SU-DHL-6 (cell line): Measurements from ENCODE around the gene PHLDB2.

ENCODE experiments used
- H2AFZ ChIP-seq: fragments of 200-600 bp; sonication (generic); 2 replicates; pipeline ENCODE4 v1.6.1; 2014; ENCODE audit warnings: low read depth, mild to moderate bottlenecking, moderate library complexity, mixed read lengths, antibody characterized with exemption, low read length; ENCODE audit not compliant: severe bottlenecking
- H3F3A ChIP-seq: fragments of 200-600 bp; shearing (Covaris generic); 2 replicates; pipeline ENCODE4 v1.6.0; 2016; ENCODE audit warnings: antibody characterized with exemption, mild to moderate bottlenecking; ENCODE audit not compliant: insufficient read depth
- H3K27ac ChIP-seq: fragments of 200-600 bp; sonication (generic); 2 replicates; pipeline ENCODE4 v1.5.1; 2016; ENCODE audit warnings: low read depth, mild to moderate bottlenecking, low read length, moderate library complexity, mixed read lengths
- H3K27me3 ChIP-seq: fragments of 200-600 bp; sonication (generic), shearing (Covaris generic); 2 replicates; pipeline ENCODE4 v1.6.0; 2014; ENCODE audit warnings: mild to moderate bottlenecking, low read length
- H3K36me3 ChIP-seq: fragments of 200-600 bp; sonication (generic); 2 replicates; pipeline ENCODE4 v1.6.1; 2014; ENCODE audit warnings: mild to moderate bottlenecking, low read length, mixed read lengths
- H3K4me2 ChIP-seq: fragments of 300-600, 200-600 bp; shearing (Covaris generic), sonication (generic); 2 replicates; pipeline ENCODE4 v1.6.0; 2014; ENCODE audit warnings: low read length, low read depth, mild to moderate bottlenecking; ENCODE audit not compliant: poor library complexity, severe bottlenecking
- H3K4me3 ChIP-seq: fragments of 200-600 bp; sonication (generic); 2 replicates; pipeline ENCODE4 v1.5.1; 2014; ENCODE audit warnings: antibody characterized with exemption, low read length, mild to moderate bottlenecking, mixed read lengths; ENCODE audit not compliant: insufficient read depth, poor library complexity, severe bottlenecking
- H3K79me2 ChIP-seq: fragments of 200-600 bp; sonication (generic); 2 replicates; pipeline ENCODE4 v1.6.1; 2014; ENCODE audit warnings: mild to moderate bottlenecking, low read length, moderate library complexity; ENCODE audit not compliant: insufficient read depth
- H3K9ac ChIP-seq: fragments of 200-600 bp; sonication (generic); 2 replicates; pipeline ENCODE4 v1.7.0; 2014; ENCODE audit warnings: mild to moderate bottlenecking, low read length
- H3K9me2 ChIP-seq: fragments of 200-600 bp; sonication (generic); replicated peaks from 2 replicates; pipeline ENCODE4 v1.6.1; 2014; ENCODE audit warnings: low read length; ENCODE audit not compliant: insufficient read depth
- H3K9me3 ChIP-seq: fragments of 200-600 bp; sonication (generic); 2 replicates; pipeline ENCODE4 v1.6.1; 2014; ENCODE audit warnings: low read length, mixed read lengths; ENCODE audit not compliant: insufficient read depth
- H4K20me1 ChIP-seq: fragments of 200-600 bp; sonication (generic); 2 replicates; pipeline ENCODE4 v1.6.1; 2014; ENCODE audit warnings: low read depth, mild to moderate bottlenecking, antibody characterized with exemption, low read length, moderate library complexity, mixed read lengths
- CTCF ChIP-seq: fragments of 200-600 bp; sonication (generic); IDR thresholded peaks from one replicate; pipeline ENCODE4 v1.5.1; 2017; ENCODE audit warnings: antibody characterized with exemption, mild to moderate bottlenecking, low read length, moderate library complexity; ENCODE audit not compliant: insufficient read depth, poor library complexity, severe bottlenecking
- EZH2phosphoT487 ChIP-seq: fragments of 200-600 bp; sonication (generic), shearing (Covaris generic); conservative IDR thresholded peaks from 2 replicates; pipeline ENCODE4 v1.6.1; 2018; ENCODE audit warnings: mild to moderate bottlenecking, antibody characterized with exemption, low read length, moderate library complexity, mixed read lengths

PHLDB2 gene

DNA sequence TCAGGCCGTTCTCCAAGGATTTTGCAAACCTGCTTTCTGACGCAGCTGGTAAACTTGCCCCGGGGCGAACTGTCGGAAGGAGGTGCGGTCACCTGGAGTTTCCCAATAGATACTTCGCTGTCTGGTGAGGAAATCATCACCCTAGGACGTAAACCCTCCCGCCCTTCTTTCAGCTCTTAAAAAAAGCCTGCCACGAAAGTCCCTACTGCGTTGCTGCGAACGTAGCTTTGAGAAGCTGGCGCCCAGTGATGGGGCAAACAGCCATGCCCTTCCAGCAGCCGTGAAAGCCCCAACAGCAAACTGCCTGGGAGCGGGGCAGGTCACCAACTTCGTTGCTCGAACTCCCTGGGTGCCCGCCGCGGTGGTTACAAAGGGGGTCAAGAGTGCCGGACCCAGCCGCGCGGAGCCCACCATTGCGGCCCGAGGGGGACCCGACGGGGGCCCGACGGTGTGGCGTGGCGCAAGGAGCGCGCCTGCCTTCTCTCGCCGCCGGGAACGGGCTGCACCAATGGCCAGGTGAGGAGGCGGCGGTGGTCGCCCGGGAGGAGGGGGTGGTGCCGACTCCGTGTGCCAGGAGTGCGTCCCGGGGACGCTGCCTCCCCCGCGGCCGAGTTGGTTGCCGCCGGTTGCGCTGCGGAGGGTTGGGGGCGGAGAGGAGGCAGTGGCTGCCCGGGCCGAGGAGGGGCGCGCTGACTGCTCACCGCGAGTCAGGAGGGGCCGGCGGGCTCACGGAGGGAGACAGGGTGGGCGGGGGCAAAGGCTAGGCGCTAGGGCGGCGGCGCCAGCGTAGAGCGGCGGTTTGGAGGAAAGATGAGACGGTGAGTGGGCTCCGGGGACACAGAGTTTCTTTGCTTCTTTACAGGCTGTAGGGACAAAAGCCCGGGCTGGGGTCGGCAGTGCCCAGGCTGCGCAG lies at the start of gene PHLDB2:
PHLDB2 (plus strand) TSS at position 205 of the 913 bp plus-strand sequence. CDS start 24,813 bp downstream, outside the sequence.
- Histone ChIP-seq H2AFZ (peak within 1 kb of the TSS; percentile 80), H4K20me1 (no peaks in the 10 kb centered on the region), H3K9ac (peak within 1 kb of the TSS; percentile 67), H3K4me2 (peak within 1 kb of the TSS; percentile 76), H3K9me2 (no peaks in the 10 kb centered on the region), H3K4me3 (peak within 1 kb of the TSS; percentile 66), H3K79me2 (no peaks in the 10 kb centered on the region), H3K27ac (no peak within 1 kb of the TSS), H3F3A (peaks cover 7% of the 10 kb centered on the region; the same call in 1 of the 2 replicates), H3K9me3 (no peaks in the 10 kb centered on the region), H3K27me3 (no peaks in the 10 kb centered on the region), H3K36me3 (no peaks in the 10 kb centered on the region)
- TF ChIP-seq EZH2phosphoT487 (no peak), CTCF (no peak)

- no peaks in the 10 kb centered on the region for H4K20me1 ChIP-seq
- no peaks in the 10 kb centered on the region for H3K79me2 ChIP-seq
- no peaks in the 10 kb centered on the region for H3F3A ChIP-seq
- no peak for TF ChIP-seq EZH2phosphoT487
- TF ChIP-seq CTCF = no peak
- no peak overlapping the region for H3K4me2 ChIP-seq
- H2AFZ ChIP-seq = no peak overlapping the region
- H3K36me3 ChIP-seq = no peaks in the 10 kb centered on the region
- no peak overlapping the region for H3K9ac ChIP-seq
- no peak overlapping the region for H3K27ac ChIP-seq
- H3K27me3 ChIP-seq = no peaks in the 10 kb centered on the region
- H3K9me3 ChIP-seq = no peaks in the 10 kb centered on the region
- no peak overlapping the region for H3K4me3 ChIP-seq
- H3K9me2 ChIP-seq = no peaks in the 10 kb centered on the region
Measured at GRCh38 chr3:111810909-111811308, 48.2 kb upstream of the PHLDB2 start.

DNA sequence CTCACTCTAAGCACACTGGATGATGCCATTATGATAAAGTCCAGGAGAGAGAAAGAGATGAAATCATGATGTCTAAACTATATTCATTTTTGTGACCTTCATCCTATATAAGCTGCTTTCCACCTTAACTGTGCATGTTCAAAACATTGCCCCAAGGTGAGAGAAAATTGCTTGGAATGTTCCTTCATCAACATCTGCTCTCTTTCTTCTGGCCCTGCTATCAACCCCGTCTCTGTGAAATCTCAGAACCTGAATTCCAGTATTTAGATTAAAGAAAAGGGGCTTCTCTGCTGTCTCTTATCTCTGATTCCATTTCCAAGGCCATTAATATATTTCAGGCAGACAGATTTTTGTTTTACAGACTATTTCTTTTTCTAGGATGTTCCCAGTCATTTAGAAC lies 47.3 kb upstream of the PHLDB2 start:
- Histone ChIP-seq H2AFZ (no peak overlapping the region), H3K9me3 (no peaks in the 10 kb centered on the region), H3K79me2 (no peaks in the 10 kb centered on the region), H3K9me2 (no peaks in the 10 kb centered on the region), H3K4me3 (no peak overlapping the region), H4K20me1 (no peaks in the 10 kb centered on the region), H3K9ac (no peak overlapping the region), H3K27ac (no peak overlapping the region), H3K4me2 (no peak overlapping the region), H3K27me3 (no peaks in the 10 kb centered on the region), H3F3A (no peaks in the 10 kb centered on the region), H3K36me3 (no peaks in the 10 kb centered on the region)
- TF ChIP-seq EZH2phosphoT487 (no peak), CTCF (no peak)
